ENCODE data around the gene CAPN5. TPM values are rescaled to one million over a fixed set of nuclear protein-coding genes. Genes with fewer than 3 reads are reported as not detected.

CAPN5 gene
- total and polyA plus RNA-seq, 4 donors, result 6.5 to 25.8 (median 18.2) TPM

DNA sequence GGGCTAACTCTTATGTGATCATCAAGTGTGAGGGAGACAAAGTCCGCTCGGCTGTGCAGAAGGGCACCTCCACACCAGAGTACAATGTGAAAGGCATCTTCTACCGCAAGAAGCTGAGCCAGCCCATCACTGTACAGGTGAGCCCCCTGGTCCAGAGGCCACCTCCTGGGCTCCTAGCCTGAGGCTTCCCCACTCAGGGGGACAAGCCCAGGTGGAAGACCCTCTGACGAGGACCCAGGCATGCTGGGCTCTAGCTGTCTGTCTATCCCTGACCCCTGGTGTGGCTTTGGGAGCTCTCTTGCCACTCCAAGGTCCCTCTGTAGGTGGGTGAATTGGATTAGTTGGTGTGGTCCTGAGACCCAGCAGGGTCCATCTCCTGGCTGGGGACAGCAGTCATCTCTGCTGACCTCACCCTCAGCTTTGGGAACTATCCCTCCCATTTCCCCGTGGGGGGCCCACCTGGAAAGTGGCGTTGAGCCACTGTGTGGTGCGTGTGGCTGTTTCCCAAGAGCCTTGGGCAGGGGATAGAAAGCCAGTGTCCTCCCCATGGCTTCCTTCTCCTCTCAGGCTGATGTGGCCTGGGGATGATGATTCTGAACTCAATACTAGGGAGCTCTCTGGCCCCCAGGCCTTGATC, 55.9 kb downstream of the CAPN5 start:
- WGBS, result 95% methylated on average over 7 of the region's 7 CpGs
- H3K27me3 ChIP-seq (ENCODE audit: control insufficient read depth in 4 of 4, insufficient read depth in 4 of 4, low read length in 3 of 4), result no peaks in the 10 kb centered on the region
- peaks cover 7 to 65% (median 33%) of the 10 kb centered on the region in 4 donors for H3K36me3 ChIP-seq (ENCODE audit: control insufficient read depth in 4 of 4, insufficient read depth in 3 of 4, low read depth in 1 of 4, low read length in 3 of 4)
- no peaks in the 10 kb centered on the region for H3K9me3 ChIP-seq (ENCODE audit: control insufficient read depth in 4 of 4, low read length in 3 of 4)
- no peak overlapping the region for H3K9ac ChIP-seq (ENCODE audit: low read depth in 1 of 2, low read length in 2 of 2)
- DNase-seq (ENCODE audit: low spot score), result no peak
- no peak overlapping the region for H3K4me3 ChIP-seq (ENCODE audit: low read depth in 1 of 3, low read length in 3 of 3)
- peaks cover 0 to 14% (median 10%) of the 10 kb centered on the region in 4 donors for H3K4me1 ChIP-seq (ENCODE audit: control insufficient read depth in 4 of 4, insufficient read depth in 4 of 4, low read length in 3 of 4)
- TF ChIP-seq, protein P1, sequence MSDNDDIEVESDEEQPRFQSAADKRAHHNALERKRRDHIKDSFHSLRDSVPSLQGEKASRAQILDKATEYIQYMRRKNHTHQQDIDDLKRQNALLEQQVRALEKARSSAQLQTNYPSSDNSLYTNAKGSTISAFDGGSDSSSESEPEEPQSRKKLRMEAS (IDR thresholded peaks at IDR 0.05), result no peak
- TF ChIP-seq SP1 (IDR thresholded peaks at IDR 0.05) (no peak), HNF4A (conservative IDR thresholded peaks at IDR 0.05) (no peak), YY1 (IDR thresholded peaks at IDR 0.05) (no peak), TAF1 (conservative IDR thresholded peaks at IDR 0.05) (no peak), HNF4G (IDR thresholded peaks at IDR 0.05) (no peak), FOXA1 (IDR thresholded peaks at IDR 0.05) (no peak), JUND (IDR thresholded peaks at IDR 0.05) (no peak)
- TF ChIP-seq, protein P2, sequence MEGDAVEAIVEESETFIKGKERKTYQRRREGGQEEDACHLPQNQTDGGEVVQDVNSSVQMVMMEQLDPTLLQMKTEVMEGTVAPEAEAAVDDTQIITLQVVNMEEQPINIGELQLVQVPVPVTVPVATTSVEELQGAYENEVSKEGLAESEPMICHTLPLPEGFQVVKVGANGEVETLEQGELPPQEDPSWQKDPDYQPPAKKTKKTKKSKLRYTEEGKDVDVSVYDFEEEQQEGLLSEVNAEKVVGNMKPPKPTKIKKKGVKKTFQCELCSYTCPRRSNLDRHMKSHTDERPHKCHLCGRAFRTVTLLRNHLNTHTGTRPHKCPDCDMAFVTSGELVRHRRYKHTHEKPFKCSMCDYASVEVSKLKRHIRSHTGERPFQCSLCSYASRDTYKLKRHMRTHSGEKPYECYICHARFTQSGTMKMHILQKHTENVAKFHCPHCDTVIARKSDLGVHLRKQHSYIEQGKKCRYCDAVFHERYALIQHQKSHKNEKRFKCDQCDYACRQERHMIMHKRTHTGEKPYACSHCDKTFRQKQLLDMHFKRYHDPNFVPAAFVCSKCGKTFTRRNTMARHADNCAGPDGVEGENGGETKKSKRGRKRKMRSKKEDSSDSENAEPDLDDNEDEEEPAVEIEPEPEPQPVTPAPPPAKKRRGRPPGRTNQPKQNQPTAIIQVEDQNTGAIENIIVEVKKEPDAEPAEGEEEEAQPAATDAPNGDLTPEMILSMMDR (IDR thresholded peaks at IDR 0.05; ENCODE audit: low read depth, low read length, missing input control), result no peak
- TF ChIP-seq, protein P3, sequence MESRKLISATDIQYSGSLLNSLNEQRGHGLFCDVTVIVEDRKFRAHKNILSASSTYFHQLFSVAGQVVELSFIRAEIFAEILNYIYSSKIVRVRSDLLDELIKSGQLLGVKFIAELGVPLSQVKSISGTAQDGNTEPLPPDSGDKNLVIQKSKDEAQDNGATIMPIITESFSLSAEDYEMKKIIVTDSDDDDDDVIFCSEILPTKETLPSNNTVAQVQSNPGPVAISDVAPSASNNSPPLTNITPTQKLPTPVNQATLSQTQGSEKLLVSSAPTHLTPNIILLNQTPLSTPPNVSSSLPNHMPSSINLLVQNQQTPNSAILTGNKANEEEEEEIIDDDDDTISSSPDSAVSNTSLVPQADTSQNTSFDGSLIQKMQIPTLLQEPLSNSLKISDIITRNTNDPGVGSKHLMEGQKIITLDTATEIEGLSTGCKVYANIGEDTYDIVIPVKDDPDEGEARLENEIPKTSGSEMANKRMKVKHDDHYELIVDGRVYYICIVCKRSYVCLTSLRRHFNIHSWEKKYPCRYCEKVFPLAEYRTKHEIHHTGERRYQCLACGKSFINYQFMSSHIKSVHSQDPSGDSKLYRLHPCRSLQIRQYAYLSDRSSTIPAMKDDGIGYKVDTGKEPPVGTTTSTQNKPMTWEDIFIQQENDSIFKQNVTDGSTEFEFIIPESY (IDR thresholded peaks at IDR 0.05), result no peak
- H3K27ac ChIP-seq (ENCODE audit: low read depth in 1 of 2, low read length in 2 of 2), result no peak overlapping the region

DNA sequence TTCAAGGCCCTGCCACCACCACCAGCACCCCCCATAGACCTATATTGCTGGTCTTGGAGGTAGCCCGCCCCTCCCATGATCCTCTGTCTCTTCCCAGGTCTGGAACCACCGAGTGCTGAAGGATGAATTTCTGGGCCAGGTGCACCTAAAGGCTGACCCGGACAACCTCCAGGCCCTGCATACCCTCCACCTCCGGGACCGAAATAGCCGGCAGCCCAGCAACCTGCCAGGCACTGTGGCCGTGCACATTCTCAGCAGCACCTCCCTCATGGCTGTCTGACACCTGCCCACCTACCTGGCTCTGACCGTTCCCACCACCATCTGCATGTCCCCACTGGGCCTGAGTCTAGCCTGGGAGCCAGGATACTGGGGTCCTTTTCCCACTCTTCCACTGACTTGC, 56.8 kb downstream of the CAPN5 start:
- H3K27ac ChIP-seq (ENCODE audit: low read depth in 1 of 2, low read length in 2 of 2), result no peak overlapping the region
- no peaks in the 10 kb centered on the region for H3K9me3 ChIP-seq (ENCODE audit: control insufficient read depth in 4 of 4, low read length in 3 of 4)
- no peak overlapping the region for H3K4me3 ChIP-seq (ENCODE audit: low read depth in 1 of 3, low read length in 3 of 3)
- no peak overlapping the region for H3K9ac ChIP-seq (ENCODE audit: low read depth in 1 of 2, low read length in 2 of 2)
- H3K36me3 ChIP-seq (ENCODE audit: control insufficient read depth in 4 of 4, insufficient read depth in 3 of 4, low read depth in 1 of 4, low read length in 3 of 4), result peaks cover 5 to 57% (median 28%) of the 10 kb centered on the region in 4 donors
- TF ChIP-seq, protein P1 (IDR thresholded peaks at IDR 0.05), result no peak
- TF ChIP-seq, protein P4, sequence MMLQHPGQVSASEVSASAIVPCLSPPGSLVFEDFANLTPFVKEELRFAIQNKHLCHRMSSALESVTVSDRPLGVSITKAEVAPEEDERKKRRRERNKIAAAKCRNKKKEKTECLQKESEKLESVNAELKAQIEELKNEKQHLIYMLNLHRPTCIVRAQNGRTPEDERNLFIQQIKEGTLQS (IDR thresholded peaks at IDR 0.05), result no peak
- no peak for TF ChIP-seq SP1 (IDR thresholded peaks at IDR 0.05)
- TF ChIP-seq GABPA (IDR thresholded peaks at IDR 0.05 in 1 of 2, conservative IDR thresholded peaks at IDR 0.05 in 1 of 2), result no peak
- TF ChIP-seq, protein P2 (IDR thresholded peaks at IDR 0.05; ENCODE audit: low read depth, low read length, missing input control), result no peak
- no peak for TF ChIP-seq HNF4A (conservative IDR thresholded peaks at IDR 0.05)
- TF ChIP-seq TAF1 (conservative IDR thresholded peaks at IDR 0.05), result no peak
- no peak for TF ChIP-seq JUND (IDR thresholded peaks at IDR 0.05)
- TF ChIP-seq FOXA1 (IDR thresholded peaks at IDR 0.05), result no peak
- no peak for TF ChIP-seq EGR1 (IDR thresholded peaks at IDR 0.05; ENCODE audit: low read depth in 2 of 2)
- TF ChIP-seq YY1 (IDR thresholded peaks at IDR 0.05), result no peak
- no peak for TF ChIP-seq RAD21 (IDR thresholded peaks at IDR 0.05)
- TF ChIP-seq, protein P5, sequence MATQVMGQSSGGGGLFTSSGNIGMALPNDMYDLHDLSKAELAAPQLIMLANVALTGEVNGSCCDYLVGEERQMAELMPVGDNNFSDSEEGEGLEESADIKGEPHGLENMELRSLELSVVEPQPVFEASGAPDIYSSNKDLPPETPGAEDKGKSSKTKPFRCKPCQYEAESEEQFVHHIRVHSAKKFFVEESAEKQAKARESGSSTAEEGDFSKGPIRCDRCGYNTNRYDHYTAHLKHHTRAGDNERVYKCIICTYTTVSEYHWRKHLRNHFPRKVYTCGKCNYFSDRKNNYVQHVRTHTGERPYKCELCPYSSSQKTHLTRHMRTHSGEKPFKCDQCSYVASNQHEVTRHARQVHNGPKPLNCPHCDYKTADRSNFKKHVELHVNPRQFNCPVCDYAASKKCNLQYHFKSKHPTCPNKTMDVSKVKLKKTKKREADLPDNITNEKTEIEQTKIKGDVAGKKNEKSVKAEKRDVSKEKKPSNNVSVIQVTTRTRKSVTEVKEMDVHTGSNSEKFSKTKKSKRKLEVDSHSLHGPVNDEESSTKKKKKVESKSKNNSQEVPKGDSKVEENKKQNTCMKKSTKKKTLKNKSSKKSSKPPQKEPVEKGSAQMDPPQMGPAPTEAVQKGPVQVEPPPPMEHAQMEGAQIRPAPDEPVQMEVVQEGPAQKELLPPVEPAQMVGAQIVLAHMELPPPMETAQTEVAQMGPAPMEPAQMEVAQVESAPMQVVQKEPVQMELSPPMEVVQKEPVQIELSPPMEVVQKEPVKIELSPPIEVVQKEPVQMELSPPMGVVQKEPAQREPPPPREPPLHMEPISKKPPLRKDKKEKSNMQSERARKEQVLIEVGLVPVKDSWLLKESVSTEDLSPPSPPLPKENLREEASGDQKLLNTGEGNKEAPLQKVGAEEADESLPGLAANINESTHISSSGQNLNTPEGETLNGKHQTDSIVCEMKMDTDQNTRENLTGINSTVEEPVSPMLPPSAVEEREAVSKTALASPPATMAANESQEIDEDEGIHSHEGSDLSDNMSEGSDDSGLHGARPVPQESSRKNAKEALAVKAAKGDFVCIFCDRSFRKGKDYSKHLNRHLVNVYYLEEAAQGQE (IDR thresholded peaks at IDR 0.05), result no peak
- TF ChIP-seq, protein P3 (IDR thresholded peaks at IDR 0.05), result no peak
- no peak for TF ChIP-seq NR2F2 (IDR thresholded peaks at IDR 0.05)
- TF ChIP-seq FOXA2 (IDR thresholded peaks at IDR 0.05), result no peak
- peaks cover 1 to 23% (median 16%) of the 10 kb centered on the region in 4 donors for H3K4me1 ChIP-seq (ENCODE audit: control insufficient read depth in 4 of 4, insufficient read depth in 4 of 4, low read length in 3 of 4)
- WGBS, result 89% methylated on average over 8 of the region's 8 CpGs
- no peak for DNase-seq (ENCODE audit: low spot score)
- no peaks in the 10 kb centered on the region for H3K27me3 ChIP-seq (ENCODE audit: control insufficient read depth in 4 of 4, insufficient read depth in 4 of 4, low read length in 3 of 4)

Data from liver (tissue), 9 donors.